ENCODE data around the gene NBAS. TPM values are rescaled to one million over a fixed set of nuclear protein-coding genes. Genes with fewer than 3 reads are reported as not detected.
A peak's percentile ranks its signal among the peaks of the same experiment; 100 is the strongest.

NBAS gene
- total and polyA plus RNA-seq, 9 of the 15 experiments (the other 6 are each of a cell fraction or from before 2014, with no cell fraction given), result 15.3 to 94.4 (median 69.9) TPM

GRCh38 chr2:15253835-15254286 is 307.3 kb downstream of the NBAS start (continued):
- TF ChIP-seq TGIF2 (CRISPR knock-in tag; IDR thresholded peaks at IDR 0.05) (no peak), ESRRB (CRISPR knock-in tag; IDR thresholded peaks at IDR 0.05; ENCODE audit: borderline replicate concordance) (no peak), ZBED1 (IDR thresholded peaks at IDR 0.05) (no peak), RCOR1 (IDR thresholded peaks at IDR 0.05; ENCODE audit: borderline replicate concordance in 1 of 2, low read depth in 2 of 2, low read length in 2 of 2) (peak; percentile 22 to 85; a peak in 2 of 4 replicates), NFYB (IDR thresholded peaks at IDR 0.05; ENCODE audit: extremely low read depth, insufficient read length) (no peak), CHD4 (IDR thresholded peaks at IDR 0.05; ENCODE audit: insufficient read depth, insufficient replicate concordance, low read depth, low read length, poor library complexity, severe bottlenecking) (no peak), MXI1 (IDR thresholded peaks at IDR 0.05; ENCODE audit: low read depth, low read length) (no peak), FOS (IDR thresholded peaks at IDR 0.05; ENCODE audit: extremely low read depth, insufficient read length) (no peak), NONO (IDR thresholded peaks at IDR 0.05; ENCODE audit: low read depth in 2 of 2, low read length in 1 of 2) (0 out of 4 replicates have a peak, but pooled peaks of 1 of the 2 experiments have one; percentile 30), SNRNP70 (optimal IDR thresholded peaks at IDR 0.05; ENCODE audit: low read depth, low read length) (no peak), GTF2A2 (tag; IDR thresholded peaks at IDR 0.05) (no peak), KLF16 (IDR thresholded peaks at IDR 0.05) (peak; percentile 89), ZFP36 (IDR thresholded peaks at IDR 0.05; ENCODE audit: low read depth, low read length, partially characterized antibody) (no peak), XRCC5 (IDR thresholded peaks at IDR 0.05; ENCODE audit: low read depth, low read length) (no peak), SMAD3 (CRISPR knock-in tag; conservative IDR thresholded peaks at IDR 0.05) (no peak), ZMIZ1 (IDR thresholded peaks at IDR 0.05; ENCODE audit: low read depth in 2 of 2, low read length in 2 of 2) (peak in 1 of 2 experiments; percentile 68; a peak in 1 of 4 replicates), CC2D1A (IDR thresholded peaks at IDR 0.05) (no peak), CBFA2T2 (conservative IDR thresholded peaks at IDR 0.05) (peak; percentile 82), NR2C2 (CRISPR knock-in tag; IDR thresholded peaks at IDR 0.05) (no peak), NR2C2 (tag; IDR thresholded peaks at IDR 0.05) (no peak), RBM25 (IDR thresholded peaks at IDR 0.05; ENCODE audit: low read depth, low read length, severe bottlenecking) (no peak), SMAD2 (IDR thresholded peaks at IDR 0.05; ENCODE audit: low read depth, low read length) (no peak)
- TF ChIP-seq, protein P1, sequence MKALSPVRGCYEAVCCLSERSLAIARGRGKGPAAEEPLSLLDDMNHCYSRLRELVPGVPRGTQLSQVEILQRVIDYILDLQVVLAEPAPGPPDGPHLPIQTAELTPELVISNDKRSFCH (CRISPR knock-in tag; IDR thresholded peaks at IDR 0.05), result no peak
- TF ChIP-seq, protein P1 (tag; IDR thresholded peaks at IDR 0.05), result no peak

Measured in K562 (cell line).